ENCODE results near the gene ELOVL1. TPM values are rescaled to one million over a fixed set of nuclear protein-coding genes. Genes with fewer than 3 reads are reported as not detected.

Gene ELOVL1
- total and polyA plus RNA-seq, 12 donors = 24.9 to 242 (median 67.2) TPM

- H3K27me3 ChIP-seq = no peaks in the 10 kb centered on the region
- no peak for TF ChIP-seq POLR2A (IDR thresholded peaks at IDR 0.05)
- no peak for TF ChIP-seq CTCF (IDR thresholded peaks at IDR 0.05)
- peak overlapping the region; percentile 48 to 93 (median 90) for H3K27ac ChIP-seq
- intact Hi-C loops (cut with DNase I) = no loop called here
- H3K9me3 ChIP-seq (replicated peaks in 1 of 3) = no peaks in the 10 kb centered on the region
- peak overlapping the region in 1 of 4 donors; percentile 94 for H3K4me3 ChIP-seq
- peaks cover 0 to 18% of the 10 kb centered on the region in 2 donors for H3K36me3 ChIP-seq (replicated peaks in 1 of 2)
- peaks cover 15 to 33% of the 10 kb centered on the region in 2 donors for H3K4me1 ChIP-seq (replicated peaks in 1 of 2)
- DNase-seq = peak in 1 of 7 donors; percentile 57
- WGBS, 4 donors = 17 to 20% (median 19%) methylated on average over 6 of the region's 6 CpGs
Observed at GRCh38 chr1:43368646-43369020, 822 bp upstream of the ELOVL1 start.

DNA sequence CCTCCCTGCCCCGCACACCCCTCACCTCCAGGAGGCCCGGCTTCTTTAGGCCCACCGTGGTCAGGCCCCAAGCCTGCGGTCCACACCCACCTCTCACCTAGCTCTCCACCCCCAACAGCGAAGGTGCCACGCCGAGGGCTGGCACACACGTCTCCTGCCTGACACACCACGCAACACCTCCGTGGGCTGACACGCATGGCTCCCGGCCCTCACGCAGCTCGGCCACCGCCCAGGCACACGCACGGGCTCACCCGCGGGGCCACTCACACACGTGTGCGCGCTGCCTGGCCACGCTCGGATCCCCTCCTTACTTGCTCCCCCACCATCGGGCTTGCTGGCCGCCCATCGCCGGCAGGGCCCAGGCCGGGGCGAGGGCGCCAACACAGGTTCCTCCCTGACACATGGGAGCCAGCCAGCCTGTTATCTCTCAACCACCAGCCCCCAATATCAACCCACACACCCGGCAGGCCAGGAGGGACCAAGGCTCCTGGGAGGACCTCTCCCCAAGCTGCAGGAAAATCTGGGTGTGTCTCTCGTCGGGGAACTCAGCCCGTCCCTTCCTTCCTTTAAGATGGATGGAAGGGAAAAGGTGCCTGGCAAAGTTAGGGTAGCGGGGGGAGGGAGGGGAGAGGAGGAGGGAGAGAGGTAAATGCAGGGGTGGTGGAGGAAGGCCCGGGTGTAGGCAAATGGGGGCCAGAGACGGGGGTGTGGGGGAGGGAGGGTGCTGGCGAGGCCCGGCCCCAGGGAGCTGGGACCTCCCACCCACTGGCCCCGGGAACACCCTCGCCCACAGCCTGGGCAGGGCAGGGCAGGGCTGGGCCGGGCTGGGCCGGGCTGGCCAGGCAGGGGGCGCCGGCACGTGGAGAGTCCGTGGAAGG lies 546 bp downstream of the ELOVL1 start:
- Histone ChIP-seq H3K9me3 (replicated peaks in 1 of 3) (no peaks in the 10 kb centered on the region), H3K4me1 (replicated peaks in 1 of 2) (peaks cover 15 to 22% of the 10 kb centered on the region in 2 donors), H3K4me3 (peak overlapping the region; percentile 45 to 94 (median 54)), H3K27me3 (no peaks in the 10 kb centered on the region), H3K27ac (peak overlapping the region in 4 of 5 donors; percentile 65 to 93 (median 80)), H3K36me3 (replicated peaks in 1 of 2) (peaks cover 0 to 32% of the 10 kb centered on the region in 2 donors)
- TF ChIP-seq CTCF (IDR thresholded peaks at IDR 0.05) (peak in 1 of 6 experiments; percentile 10), POLR2A (IDR thresholded peaks at IDR 0.05) (no peak)
- intact Hi-C loops (cut with DNase I) = no loop called here
- WGBS, 4 donors = 1 to 11% (median 3%) methylated on average over 13 to 48 of the region's 48 CpGs
- peak in 5 of 7 donors; percentile 31 to 57 (median 36) for DNase-seq

DNA sequence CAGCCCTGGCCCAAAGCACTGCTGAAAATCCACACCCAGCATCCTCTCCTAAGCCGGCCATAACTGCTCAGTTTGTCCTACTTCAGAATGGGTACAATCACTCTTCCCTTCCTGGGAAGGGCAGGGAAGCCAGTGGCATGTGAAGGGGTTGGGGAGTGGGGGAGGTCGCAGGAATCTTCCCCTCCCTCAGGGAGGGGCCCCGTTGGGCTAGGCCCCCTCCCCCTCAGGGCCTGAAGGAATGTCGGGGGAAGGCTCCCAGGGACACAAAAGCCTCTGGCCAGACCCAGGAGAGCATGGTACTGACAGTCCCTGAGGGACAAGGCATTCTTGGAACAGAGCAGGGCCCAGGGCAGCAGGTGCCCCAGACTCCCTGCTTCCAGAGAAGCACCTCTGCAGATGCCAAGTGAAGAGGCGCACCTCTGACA lies 1.2 kb downstream of the ELOVL1 start:
- WGBS, 4 donors = 10 to 64% (median 25%) methylated on average over 2 to 5 of the region's 5 CpGs
- peak in 1 of 7 donors; percentile 53 for DNase-seq
- intact Hi-C loops (cut with DNase I) = no loop called here
- peaks cover 0 to 38% of the 10 kb centered on the region in 2 donors for H3K36me3 ChIP-seq (replicated peaks in 1 of 2)
- H3K27me3 ChIP-seq = no peaks in the 10 kb centered on the region
- H3K27ac ChIP-seq = peak overlapping the region in 3 of 5 donors; percentile 38 to 93 (median 91)
- H3K4me3 ChIP-seq = peak overlapping the region; percentile 45 to 94 (median 54)
- no peaks in the 10 kb centered on the region for H3K9me3 ChIP-seq (replicated peaks in 1 of 3)
- TF ChIP-seq POLR2A (IDR thresholded peaks at IDR 0.05) (no peak), CTCF (IDR thresholded peaks at IDR 0.05) (no peak)
- peaks cover 15 to 22% of the 10 kb centered on the region in 2 donors for H3K4me1 ChIP-seq (replicated peaks in 1 of 2)

GRCh38 chr1:43366179-43366578 lies 1.6 kb downstream of the ELOVL1 start:
- no peaks in the 10 kb centered on the region for H3K9me3 ChIP-seq (replicated peaks in 1 of 3)
- intact Hi-C loops (cut with DNase I) = no loop called here
- peak in 1 of 7 donors; percentile 51 for DNase-seq
- H3K27ac ChIP-seq = peak overlapping the region in 3 of 5 donors; percentile 38 to 93 (median 91)
- H3K36me3 ChIP-seq (replicated peaks in 1 of 2) = peaks cover 0 to 43% of the 10 kb centered on the region in 2 donors
- 74 to 86% (median 78%) methylated on average over 4 to 11 of the region's 11 CpGs for WGBS, 4 donors
- H3K27me3 ChIP-seq = no peaks in the 10 kb centered on the region
- TF ChIP-seq CTCF (IDR thresholded peaks at IDR 0.05) (no peak), POLR2A (IDR thresholded peaks at IDR 0.05) (no peak)
- H3K4me3 ChIP-seq = no peak overlapping the region
- H3K4me1 ChIP-seq (replicated peaks in 1 of 2) = peaks cover 15 to 22% of the 10 kb centered on the region in 2 donors
